NCI-H524 (cell line): ENCODE data around the gene CHST8.

Source experiments
- DNase-seq, 2 experiments: peaks; one replicate each; lab custom pipeline; 2025; lab: John Stamatoyannopoulos, UW

The CHST8 gene

GRCh38 chr19:33737681-33738371 lies 116.1 kb downstream of the CHST8 start:
- DNase-seq, result no peak

DNA sequence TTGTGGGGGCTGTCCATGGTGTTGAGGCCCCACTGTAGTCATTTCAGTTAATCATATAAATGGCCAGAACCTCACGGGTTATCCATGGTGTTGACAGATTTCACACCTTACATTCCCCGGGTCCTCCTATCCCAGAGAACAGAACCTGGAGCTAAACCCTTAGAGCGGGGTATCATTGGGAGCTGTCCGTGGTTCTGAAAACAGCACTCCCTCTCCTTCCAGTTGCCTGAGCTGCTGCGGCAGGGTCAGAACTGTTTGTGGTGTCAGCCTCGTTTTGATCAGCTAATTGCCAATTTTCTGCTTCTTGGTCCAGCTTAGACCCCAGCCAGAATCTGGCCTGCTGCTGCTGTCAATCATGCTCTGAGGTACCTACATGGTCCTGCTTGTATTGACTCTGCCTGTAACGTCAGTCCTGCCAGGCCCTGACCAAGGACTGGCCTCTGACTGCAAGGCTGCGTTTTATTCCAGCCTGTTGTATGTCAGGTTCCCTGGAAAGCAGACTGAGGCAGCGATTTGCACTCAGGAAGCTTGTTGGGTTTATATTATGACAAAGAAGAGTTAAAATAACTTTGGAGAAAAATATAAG lies 119.2 kb downstream of the CHST8 start:
- no peak for DNase-seq

- no peak for DNase-seq
Observed at GRCh38 chr19:33745297-33745696, 123.5 kb downstream of the CHST8 start.

- no peak for DNase-seq
Observed at GRCh38 chr19:33746159-33746558, 124.4 kb downstream of the CHST8 start.

- no peak for DNase-seq
Observed at GRCh38 chr19:33747273-33747672, 125.5 kb downstream of the CHST8 start.

DNA sequence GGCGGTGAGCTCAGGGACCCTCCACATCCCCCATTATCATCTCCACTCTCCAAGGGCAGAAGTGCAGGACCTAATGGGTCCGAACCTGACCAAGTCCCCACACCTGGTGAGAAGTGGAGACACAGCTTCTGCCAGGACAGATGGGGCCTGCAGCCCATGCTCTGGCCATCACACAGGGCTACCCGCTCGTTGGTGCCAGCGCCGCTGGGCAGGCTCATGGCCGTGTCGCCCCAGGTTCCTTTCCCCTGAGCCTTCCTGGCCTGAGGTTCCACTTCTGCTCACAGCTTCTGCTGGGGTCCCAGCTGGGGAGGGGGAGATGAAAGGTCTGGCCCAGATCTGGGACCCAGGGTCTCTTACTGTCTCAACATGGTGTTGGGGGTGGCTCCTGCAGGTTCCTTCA lies 126.5 kb downstream of the CHST8 start:
- no peak for DNase-seq

GRCh38 chr19:33749016-33749415 lies 127.3 kb downstream of the CHST8 start:
- no peak for DNase-seq

GRCh38 chr19:33749619-33750175 lies 127.9 kb downstream of the CHST8 start:
- DNase-seq, result no peak

DNA sequence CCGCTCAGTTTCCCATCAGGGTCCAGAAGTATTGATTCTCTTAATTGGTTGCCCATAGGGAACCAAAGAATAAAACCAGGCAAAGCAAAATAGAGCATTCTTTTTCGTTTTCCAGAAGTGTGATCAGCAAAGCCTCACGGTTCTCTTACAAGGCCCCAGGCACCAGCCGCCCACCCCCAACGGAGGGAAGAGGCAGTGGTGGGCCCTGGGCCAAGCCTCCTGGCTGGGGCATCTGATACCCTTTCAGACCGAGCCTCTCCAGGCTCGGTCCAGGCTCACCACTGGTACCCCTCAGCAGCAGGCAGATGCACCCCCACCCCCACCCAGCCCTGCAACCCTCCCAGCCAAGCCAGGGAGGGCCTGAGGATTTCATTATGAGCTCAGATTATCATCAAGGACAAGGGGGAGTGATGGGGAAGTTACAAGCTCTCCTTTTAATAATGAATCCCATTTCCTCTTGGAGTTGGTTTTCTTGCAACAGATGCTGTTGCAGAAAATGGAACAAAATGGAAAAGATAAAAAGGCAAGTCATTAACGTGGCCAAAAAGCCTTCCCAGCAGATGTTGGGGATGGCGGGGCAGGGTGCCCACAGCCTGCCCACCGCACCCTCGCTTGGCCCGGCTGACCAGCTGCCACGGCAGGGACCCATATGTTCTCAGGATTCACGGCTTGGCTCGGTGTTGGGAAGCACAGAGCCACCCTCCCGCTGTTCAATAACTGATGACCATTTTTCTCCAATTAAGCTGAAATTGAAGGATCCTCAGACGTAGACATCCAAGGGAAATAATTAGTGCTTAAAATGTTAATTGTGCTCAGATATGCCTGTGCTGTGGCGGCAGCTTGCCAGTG lies 129.1 kb downstream of the CHST8 start:
- DNase-seq, result peak; percentile 94

GRCh38 chr19:33751436-33751770 lies 129.7 kb downstream of the CHST8 start:
- no peak for DNase-seq

DNA sequence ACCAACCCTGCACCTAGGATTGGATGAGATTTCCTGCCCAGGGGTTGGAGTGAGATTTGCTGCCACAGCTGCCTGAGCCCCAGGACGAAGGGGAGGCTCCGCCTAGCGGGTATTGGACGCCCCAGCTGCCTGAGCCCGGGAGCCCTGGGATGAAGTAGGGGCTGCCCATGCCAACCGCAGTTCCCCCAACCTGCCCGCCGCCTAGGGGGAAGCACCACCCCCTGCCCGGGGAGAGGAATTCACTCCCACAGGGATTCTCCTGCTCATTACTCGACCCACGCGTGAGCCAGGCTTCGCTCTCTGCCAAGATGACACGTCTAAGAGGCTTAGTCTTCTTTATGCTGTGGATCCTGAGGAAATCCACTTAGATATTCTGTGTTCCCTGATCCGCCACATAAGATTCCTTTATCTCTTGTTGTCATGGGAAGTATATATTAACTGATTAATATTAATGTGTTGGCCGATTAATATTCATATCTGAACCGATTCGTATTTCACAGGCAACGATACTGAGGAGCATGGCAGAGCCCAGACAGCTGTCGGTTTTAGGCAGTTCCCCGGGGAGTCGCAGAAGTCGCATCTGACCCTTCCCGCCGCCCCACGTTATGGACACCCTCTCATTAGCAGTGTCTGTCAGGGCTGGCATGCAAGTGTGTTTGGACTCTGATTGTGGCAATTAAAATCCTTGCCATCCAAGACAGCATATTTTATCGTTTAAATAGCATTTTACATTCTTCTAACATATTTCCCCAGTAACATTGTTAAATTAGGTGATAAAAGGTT lies 130.5 kb downstream of the CHST8 start:
- DNase-seq, result peak; percentile 51 to 78

DNA sequence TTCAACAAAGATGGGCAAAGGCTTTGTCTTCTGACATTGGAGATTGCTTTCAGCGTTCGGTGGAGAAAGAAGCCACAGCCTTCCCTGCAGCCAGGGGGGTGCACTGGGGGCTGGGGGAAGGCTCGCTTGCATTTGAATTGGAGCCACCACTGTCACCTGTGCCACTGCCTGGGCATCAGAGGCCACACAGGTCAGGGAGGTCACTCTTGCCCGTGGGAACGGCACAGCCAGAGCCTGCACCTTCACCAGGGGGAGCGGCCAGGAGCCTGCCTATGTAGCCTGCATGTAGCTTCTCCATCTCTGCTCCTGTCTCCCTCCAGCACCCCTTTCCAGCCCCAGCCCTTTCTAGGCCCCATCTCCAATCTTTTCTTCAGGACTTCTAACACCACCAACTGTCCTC lies 131.2 kb downstream of the CHST8 start:
- no peak for DNase-seq

GRCh38 chr19:33754361-33754760 lies 132.6 kb downstream of the CHST8 start:
- no peak for DNase-seq

GRCh38 chr19:33755099-33756035 lies 133.6 kb downstream of the CHST8 start:
- no peak for DNase-seq

- no peak for DNase-seq
Observed at GRCh38 chr19:33756177-33756576, 134.4 kb downstream of the CHST8 start.

GRCh38 chr19:33758541-33759013 lies 136.8 kb downstream of the CHST8 start:
- DNase-seq, result no peak

DNA sequence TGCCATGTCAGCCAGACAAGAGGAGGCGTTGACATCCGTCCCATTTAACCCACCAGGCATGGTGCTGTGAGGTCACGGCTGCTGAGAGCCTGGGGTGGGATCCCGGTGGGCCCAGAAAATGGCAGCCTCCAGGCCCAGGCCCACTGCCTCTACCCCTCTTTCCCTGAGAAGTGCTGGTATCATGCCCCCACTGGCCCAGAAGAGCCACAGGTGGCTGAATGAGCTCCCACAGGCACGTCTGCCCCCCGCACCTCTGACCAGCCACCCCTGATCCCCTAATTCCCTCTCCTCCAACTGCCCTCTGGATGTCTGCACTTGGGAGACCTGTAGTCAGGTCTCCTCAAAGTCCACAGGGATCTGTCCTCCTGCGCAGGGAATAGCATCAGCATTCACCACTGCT lies 137.6 kb downstream of the CHST8 start:
- no peak for DNase-seq

GRCh38 chr19:33763633-33764371 lies 142.0 kb downstream of the CHST8 start:
- peak; percentile 26 to 71 for DNase-seq

DNA sequence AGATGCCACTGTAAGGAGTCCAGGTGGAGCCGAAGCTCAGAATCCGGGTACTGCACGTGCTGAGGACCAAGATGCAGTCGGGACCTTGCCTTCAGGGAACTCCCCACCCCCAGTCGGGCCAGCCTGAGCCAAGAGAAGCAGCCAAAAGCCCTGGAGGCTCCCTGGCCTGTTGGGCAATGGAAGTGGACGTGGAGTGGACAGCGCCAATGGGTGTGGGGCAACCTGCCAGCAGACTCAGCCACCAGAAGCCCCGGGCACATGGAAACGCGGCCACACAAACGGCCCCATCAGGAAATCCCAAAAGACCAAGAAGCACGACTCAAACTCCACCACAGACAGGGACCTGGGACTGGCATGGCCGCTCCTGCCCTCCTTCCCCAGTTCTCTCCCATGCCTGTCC lies 144.9 kb downstream of the CHST8 start:
- DNase-seq, result no peak

GRCh38 chr19:33767898-33768413 lies 146.2 kb downstream of the CHST8 start:
- no peak for DNase-seq
